Activated naive CD4-positive, alpha-beta T cell treated with anti-CD3 and anti-CD28 coated beads for 36 hours (primary cell): ENCODE results near the gene GASK1A. TPM values are rescaled to one million over a fixed set of nuclear protein-coding genes. Genes with fewer than 3 reads are reported as not detected.

ENCODE experiments used
- CTCF ChIA-PET: fragments of 350-600 bp; sonication (Branson Sonifier 250); formaldehyde crosslinking; loops from one replicate; lab custom pipeline; 2021; ENCODE audit warnings: antibody characterized with exemption; lab: Charles Lee
- DNase-seq: peaks from one replicate; pipeline ENCODE4 v3.0.0-alpha.2; 2020
- H3K27ac Mint-ChIP-seq: one replicate; pipeline ENCODE4 v1.8.0; 2021; ENCODE audit warnings: mild to moderate bottlenecking, mixed read lengths
- H3K27me3 Mint-ChIP-seq: one replicate; pipeline ENCODE4 v1.8.0; 2021; ENCODE audit warnings: low read depth, mixed read lengths
- H3K36me3 Mint-ChIP-seq: one replicate; pipeline ENCODE4 v1.8.0; 2021; ENCODE audit warnings: low read depth, mixed read lengths
- H3K4me1 Mint-ChIP-seq: one replicate; pipeline ENCODE4 v1.8.0; 2021; ENCODE audit warnings: low read depth, mixed read lengths
- H3K4me3 Mint-ChIP-seq: one replicate; pipeline ENCODE4 v1.8.0; 2021; ENCODE audit warnings: mild to moderate bottlenecking, moderate library complexity, mixed read lengths
- H3K9me3 Mint-ChIP-seq: one replicate; pipeline ENCODE4 v1.8.0; 2021; ENCODE audit warnings: mixed read lengths
- intact Hi-C: fragments of 100-400 bp; cut with micrococcal nuclease; formaldehyde crosslinking; loops from one replicate; pipeline ENCODE4 v1.15.1; 2023
- total RNA-seq, 2 experiments: library from RNA; stranded (reverse); gene quantifications; one replicate each; pipeline ENCODE4 v1.2.3, GENCODE V29; 2021

GASK1A gene
- total RNA-seq = not detected

DNA sequence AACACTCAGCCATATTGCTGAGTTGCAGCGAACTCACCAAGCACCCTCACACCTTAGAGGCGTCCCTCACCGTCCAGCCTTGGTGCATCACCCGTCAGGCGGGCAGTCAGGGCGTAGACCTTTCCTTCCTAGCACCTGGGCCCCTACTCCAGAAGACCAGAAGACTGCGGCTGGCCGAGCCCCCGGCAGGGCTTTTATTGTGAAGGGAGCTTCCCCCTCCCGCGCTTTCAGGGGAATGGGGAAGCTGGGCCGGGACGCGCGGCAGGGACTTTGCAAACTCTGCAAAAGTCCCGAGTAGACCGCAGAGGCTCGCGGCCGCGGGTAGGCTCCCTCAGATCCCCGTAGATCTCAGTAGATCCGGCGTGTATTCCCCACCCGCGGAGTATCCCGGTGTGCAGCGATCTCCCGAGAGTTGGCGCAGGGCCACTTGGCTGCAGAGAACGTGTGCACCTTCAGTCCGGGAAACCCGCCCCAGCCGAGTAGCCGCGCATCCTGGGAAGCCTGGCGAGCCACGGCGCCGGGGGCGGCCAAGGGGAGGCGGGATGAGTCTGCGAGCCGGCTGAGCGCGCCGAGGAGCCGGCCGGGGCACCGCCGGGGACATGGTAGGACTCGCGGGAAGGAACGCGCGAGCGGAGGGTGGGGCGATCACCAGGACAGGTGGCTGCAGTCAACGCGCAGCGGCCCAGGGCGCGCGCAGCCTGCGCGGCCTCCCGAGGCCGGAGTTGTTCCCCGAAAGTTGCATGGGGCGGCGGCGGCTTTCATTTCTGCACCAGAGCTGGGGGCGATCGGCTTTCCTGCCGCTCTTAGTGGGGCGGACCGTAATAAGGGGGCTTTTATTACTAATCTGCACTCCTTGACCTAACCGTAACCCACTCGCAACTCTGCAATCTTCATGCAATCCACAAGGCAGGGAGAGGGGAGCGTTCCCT is at the start of gene GASK1A:
Gene GASK1A, plus strand, starts transcription at position 268 of the 929 bp plus-strand sequence. Its CDS starts 332 bp downstream, at position 600.
- H3K36me3 Mint-ChIP-seq = no peaks in the 10 kb centered on the region
- peak within 1 kb of the TSS; percentile 63 for H3K4me3 Mint-ChIP-seq
- CTCF ChIA-PET = interaction anchor here (0.7 to 2.5 kb wide), 2 partner anchors 17 to 410 kb away, joined by 3 to 11 read pairs; no protein-coding TSS in a partner anchor
- H3K4me1 Mint-ChIP-seq = no peaks in the 10 kb centered on the region
- peaks cover 21% of the 10 kb centered on the region for H3K27me3 Mint-ChIP-seq
- intact Hi-C loops = no loop called here
- no peak within 1 kb of the TSS for H3K27ac Mint-ChIP-seq
- peak; percentile 34 for DNase-seq
- H3K9me3 Mint-ChIP-seq = peaks cover 10% of the 10 kb centered on the region

DNA sequence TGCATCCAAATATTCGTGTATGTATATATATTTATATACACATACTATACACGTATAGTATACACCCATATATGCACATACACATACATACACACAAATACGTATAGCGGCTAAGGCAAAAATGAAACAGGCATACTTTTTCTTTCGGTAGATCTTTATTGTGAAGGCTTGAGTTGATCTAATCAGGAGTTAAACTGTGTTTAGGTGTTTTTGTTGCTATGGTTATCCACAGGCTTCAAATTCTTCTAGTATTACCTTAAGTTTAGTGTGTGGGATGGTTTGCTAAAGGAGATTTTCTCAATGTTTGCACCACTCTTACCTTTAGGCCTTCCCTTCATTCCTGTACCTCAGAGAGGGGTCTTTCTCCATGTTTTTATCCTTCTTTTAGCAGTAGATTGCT is 45.0 kb upstream of the GASK1A start:
- Mint-ChIP-seq H3K27me3 (no peaks in the 10 kb centered on the region), H3K4me3 (no peak overlapping the region), H3K4me1 (peaks cover 22% of the 10 kb centered on the region), H3K36me3 (no peaks in the 10 kb centered on the region), H3K27ac (no peak overlapping the region), H3K9me3 (no peaks in the 10 kb centered on the region)
- DNase-seq = no peak
- intact Hi-C loops = no loop called here
- CTCF ChIA-PET = no interaction called here

DNA sequence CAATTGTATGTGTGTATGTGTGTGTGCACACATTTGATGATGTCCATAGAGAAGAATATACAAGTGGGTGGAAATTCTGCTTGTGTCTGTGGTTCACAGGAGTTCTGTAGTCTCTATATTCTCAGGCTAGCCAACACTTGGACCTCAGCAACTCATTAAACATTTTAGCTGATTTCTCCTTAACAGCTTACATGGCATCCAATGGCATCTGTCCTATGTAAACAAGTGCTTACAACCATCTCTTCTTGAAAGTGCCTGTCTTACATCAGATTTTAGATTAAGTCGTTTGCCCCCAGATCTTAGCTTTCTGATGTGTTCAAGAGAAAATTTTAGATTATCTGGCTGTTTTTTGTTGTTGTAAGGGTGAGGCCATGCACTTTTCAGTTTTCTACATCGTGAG is 44.2 kb upstream of the GASK1A start:
- H3K36me3 Mint-ChIP-seq = no peaks in the 10 kb centered on the region
- H3K27ac Mint-ChIP-seq = no peak overlapping the region
- no peaks in the 10 kb centered on the region for H3K27me3 Mint-ChIP-seq
- peaks cover 22% of the 10 kb centered on the region for H3K4me1 Mint-ChIP-seq
- no peak for DNase-seq
- CTCF ChIA-PET = no interaction called here
- H3K4me3 Mint-ChIP-seq = no peak overlapping the region
- intact Hi-C loops = no loop called here
- no peaks in the 10 kb centered on the region for H3K9me3 Mint-ChIP-seq

DNA sequence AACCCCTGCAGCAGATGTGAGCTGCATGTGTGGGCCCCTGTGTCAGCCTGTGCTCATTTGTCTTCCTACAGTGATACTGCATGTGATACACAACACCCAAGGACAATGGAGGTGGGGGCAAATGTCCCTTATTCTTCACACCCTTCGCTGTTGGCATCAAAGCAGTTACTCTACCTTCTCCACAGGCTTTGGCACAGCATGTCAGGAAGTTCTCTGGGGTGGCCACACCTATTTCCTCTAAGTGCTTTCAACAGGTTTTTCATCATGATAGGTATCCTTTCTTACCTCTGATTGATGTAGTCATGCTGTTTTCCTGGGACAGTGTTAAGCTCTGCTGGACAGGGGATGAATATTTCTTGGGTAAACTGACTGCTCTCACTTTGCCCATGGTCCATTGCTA is 43.6 kb upstream of the GASK1A start:
- DNase-seq = peak; percentile 6
- intact Hi-C loops = no loop called here
- Mint-ChIP-seq H3K4me3 (no peak overlapping the region), H3K9me3 (no peaks in the 10 kb centered on the region), H3K27me3 (no peaks in the 10 kb centered on the region), H3K4me1 (peaks cover 22% of the 10 kb centered on the region), H3K27ac (peak overlapping the region; percentile 27), H3K36me3 (no peaks in the 10 kb centered on the region)
- CTCF ChIA-PET = no interaction called here

DNA sequence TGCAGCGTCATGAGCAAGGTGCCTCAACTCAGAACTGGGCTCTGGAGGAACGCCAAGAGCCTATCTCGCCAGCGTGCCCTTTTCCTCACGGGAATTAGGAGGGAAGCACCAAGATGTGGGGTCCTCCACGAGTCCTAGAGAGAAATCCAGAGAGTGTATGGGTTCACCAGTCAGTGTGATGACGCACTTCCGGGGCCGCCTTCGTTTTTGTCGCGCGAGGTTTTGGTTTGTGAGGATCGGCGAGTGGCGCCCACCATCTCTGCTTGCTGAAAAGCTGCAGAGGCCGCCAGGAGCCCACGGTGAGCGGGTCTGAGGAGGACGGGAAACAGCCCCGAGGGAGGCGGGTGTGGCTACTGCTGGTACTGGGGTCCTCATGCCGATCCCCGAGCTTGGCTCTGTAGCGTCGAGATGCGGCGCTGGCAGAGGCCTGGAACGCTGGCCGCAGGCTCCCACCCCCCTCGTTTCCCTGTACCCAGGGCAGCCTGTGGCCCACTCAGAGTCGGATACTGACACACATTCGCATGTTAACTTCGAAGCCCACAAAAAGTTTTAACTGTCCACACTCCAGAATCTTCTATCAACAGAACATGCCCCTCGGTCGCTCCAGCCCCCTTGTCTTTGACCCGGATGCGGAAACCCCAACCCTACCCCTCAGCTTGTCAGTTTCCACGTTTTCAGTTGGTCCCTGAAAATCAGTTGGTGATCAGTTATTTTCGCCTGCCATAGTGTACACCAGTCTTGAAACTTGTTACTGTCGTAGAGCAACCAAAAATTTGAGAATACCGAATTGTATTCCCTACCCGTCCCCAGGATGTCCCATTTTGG is 42.7 kb upstream of the GASK1A start:
- Mint-ChIP-seq H3K9me3 (no peaks in the 10 kb centered on the region), H3K36me3 (no peaks in the 10 kb centered on the region), H3K27ac (no peak overlapping the region), H3K4me3 (no peak overlapping the region), H3K27me3 (no peaks in the 10 kb centered on the region), H3K4me1 (peaks cover 22% of the 10 kb centered on the region)
- intact Hi-C loops = no loop called here
- no peak for DNase-seq
- CTCF ChIA-PET = no interaction called here

DNA sequence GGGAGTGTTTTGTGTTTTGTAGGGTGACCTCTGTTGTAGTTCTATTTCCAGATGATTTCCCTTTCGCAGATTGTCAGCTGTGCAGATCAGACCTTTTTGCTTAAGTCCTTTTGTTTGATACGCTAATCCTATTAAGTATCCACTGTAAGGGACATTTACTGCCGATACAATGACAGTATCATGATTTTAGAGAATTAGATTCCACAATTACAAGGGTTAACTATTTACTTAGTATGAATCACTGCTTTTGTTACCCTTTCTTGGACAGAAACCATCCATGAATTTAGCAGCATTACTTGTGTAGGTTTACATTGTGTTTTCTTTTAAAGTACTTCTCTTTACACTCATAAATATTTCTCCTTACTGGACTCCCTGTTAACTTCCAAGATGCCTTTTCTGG is 41.8 kb upstream of the GASK1A start:
- Mint-ChIP-seq H3K27me3 (no peaks in the 10 kb centered on the region), H3K4me3 (no peak overlapping the region), H3K9me3 (no peaks in the 10 kb centered on the region), H3K36me3 (no peaks in the 10 kb centered on the region), H3K27ac (no peak overlapping the region), H3K4me1 (peaks cover 22% of the 10 kb centered on the region)
- no peak for DNase-seq
- CTCF ChIA-PET = no interaction called here
- intact Hi-C loops = no loop called here

DNA sequence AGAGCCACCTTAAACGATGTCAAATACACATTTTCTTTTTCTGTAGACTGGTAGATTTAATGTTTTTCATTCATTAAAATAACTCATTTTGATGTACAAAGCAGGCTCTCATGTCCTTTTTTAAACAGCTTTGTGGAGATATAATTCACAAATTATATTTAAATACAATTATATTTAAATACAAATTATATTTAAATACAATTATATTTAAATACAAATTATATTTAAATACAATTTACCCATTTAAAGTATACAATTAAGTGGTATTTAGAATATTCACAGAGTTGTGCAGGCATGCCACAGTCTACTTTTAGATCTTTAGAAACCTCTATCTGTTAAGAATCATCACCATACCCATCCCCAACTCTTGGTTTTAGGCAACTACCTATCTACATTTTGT is 36.4 kb upstream of the GASK1A start:
- Mint-ChIP-seq H3K36me3 (no peaks in the 10 kb centered on the region), H3K4me3 (no peak overlapping the region), H3K4me1 (no peaks in the 10 kb centered on the region), H3K27me3 (no peaks in the 10 kb centered on the region), H3K9me3 (no peaks in the 10 kb centered on the region), H3K27ac (no peak overlapping the region)
- CTCF ChIA-PET = interaction anchor here (1.3 kb wide), 1 partner anchor 20 kb away, joined by 6 read pairs; no protein-coding TSS in a partner anchor
- intact Hi-C loops = no loop called here
- no peak for DNase-seq

DNA sequence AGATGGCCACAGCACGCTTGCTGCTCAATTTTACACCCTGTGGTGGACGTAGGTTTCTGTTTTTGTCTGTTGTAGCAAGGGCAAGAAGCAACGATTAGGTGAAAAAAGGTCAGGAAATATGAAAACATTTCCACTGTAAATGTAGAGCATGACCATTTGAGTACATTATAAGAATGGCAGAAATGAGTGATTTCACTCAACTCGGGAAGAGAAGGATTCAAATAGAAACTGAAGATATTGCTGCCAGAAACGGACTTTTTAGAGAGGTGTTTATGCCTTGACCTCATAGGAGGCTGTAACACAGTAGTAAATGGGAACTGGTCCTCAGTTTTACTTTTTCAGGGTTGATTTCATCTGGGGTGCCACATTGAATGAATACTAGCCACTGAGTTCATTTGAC is 33.1 kb upstream of the GASK1A start:
- H3K9me3 Mint-ChIP-seq = no peaks in the 10 kb centered on the region
- no peak overlapping the region for H3K27ac Mint-ChIP-seq
- intact Hi-C loops = no loop called here
- CTCF ChIA-PET = interaction anchor here (2.1 kb wide), 1 partner anchor 15 kb away, joined by 7 read pairs; no protein-coding TSS in a partner anchor
- no peaks in the 10 kb centered on the region for H3K27me3 Mint-ChIP-seq
- no peaks in the 10 kb centered on the region for H3K36me3 Mint-ChIP-seq
- H3K4me1 Mint-ChIP-seq = no peaks in the 10 kb centered on the region
- no peak for DNase-seq
- H3K4me3 Mint-ChIP-seq = no peak overlapping the region

DNA sequence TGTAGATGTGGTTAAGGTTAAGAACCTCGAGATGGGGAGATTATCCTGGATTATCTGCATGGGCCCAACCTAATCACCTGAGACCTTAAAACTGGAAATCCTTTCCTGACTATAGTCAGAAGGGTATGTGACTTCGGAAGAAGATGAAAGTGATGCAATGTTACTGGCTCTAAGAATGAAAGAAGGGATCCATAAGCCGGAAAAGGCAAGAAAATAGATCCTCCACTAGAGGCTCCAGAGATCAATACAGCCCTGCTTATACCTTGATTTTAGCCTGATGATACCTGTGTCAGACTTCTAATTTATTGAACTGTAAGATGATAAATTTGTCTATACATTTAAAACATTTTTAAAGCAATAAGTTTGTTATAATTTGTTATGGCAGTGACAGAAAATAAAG is 21.5 kb upstream of the GASK1A start:
- no peak for DNase-seq
- Mint-ChIP-seq H3K36me3 (no peaks in the 10 kb centered on the region), H3K4me1 (peaks cover 2% of the 10 kb centered on the region), H3K27me3 (no peaks in the 10 kb centered on the region), H3K4me3 (no peak overlapping the region), H3K9me3 (peaks cover 4% of the 10 kb centered on the region), H3K27ac (no peak overlapping the region)
- CTCF ChIA-PET = no interaction called here
- intact Hi-C loops = no loop called here

DNA sequence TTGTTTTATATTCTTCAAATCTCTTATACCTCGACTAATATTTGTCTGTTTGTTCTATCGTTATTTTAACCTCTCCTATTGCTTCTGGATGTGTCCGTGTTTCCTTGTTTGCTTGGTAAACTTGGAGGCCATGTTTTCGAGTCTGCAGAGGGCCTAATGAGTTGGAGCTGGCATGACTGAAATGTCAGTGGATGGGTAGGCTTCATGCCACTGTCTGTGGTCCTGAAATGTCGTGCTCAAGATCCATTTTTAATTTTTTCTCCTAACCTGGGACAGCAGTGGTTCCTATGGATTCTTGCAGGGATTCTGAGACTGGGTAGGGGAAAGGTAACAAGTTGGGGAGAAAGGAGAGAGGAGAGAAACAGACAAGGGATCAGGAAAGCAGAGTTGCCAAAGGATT is 18.8 kb upstream of the GASK1A start:
- no peak for DNase-seq
- H3K4me1 Mint-ChIP-seq = peaks cover 17% of the 10 kb centered on the region
- no peak overlapping the region for H3K27ac Mint-ChIP-seq
- H3K27me3 Mint-ChIP-seq = no peaks in the 10 kb centered on the region
- no peaks in the 10 kb centered on the region for H3K9me3 Mint-ChIP-seq
- intact Hi-C loops = loop anchor here (2.0 to 5.0 kb wide), 4 partner anchors 111 to 1237 kb away; no protein-coding TSS in a partner anchor
- CTCF ChIA-PET = interaction anchor here (2.0 to 4.3 kb wide), 7 partner anchors 11 to 203 kb away, joined by 5 to 48 read pairs (median 16); no protein-coding TSS in a partner anchor
- H3K4me3 Mint-ChIP-seq = no peak overlapping the region
- H3K36me3 Mint-ChIP-seq = no peaks in the 10 kb centered on the region

DNA sequence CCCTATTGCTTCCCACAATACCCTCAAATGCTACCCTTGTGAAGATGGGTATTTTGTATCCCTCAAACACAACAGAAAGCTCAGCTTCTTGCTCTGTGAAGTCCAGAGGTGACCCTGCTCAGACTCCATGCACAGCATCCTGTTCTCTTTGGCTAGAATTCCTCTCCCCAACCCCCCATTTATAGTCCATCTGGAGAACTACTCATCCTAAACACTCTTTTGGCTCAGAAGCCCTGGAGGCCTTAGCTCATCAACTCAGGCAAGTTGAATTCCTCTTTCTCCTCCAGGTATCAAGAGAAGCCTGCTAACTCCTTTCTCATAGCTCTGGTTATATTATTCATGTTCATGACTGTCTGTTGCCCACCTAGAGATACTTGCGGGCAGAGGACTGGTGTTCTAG is 18.3 kb upstream of the GASK1A start:
- Mint-ChIP-seq H3K36me3 (no peaks in the 10 kb centered on the region), H3K9me3 (no peaks in the 10 kb centered on the region), H3K4me3 (no peak overlapping the region)

DNA sequence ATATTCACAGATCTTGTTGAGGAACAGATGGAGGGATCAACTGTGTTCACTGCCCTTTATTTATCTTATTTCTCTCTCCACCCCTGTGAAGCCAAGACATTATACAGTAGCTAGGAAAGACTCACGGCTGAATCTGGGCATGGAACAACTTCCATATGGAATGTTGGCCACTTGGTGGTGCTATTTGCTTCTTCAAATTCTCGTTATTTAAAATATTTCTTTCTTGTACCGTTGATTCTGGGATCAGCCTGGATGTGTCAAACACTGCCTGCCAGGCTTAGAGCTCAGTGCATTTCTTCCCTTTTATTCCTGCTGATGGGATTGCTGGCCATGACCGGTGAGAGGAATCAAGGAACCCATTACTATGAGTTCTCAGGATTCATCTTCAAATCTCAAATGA is 17.5 kb upstream of the GASK1A start:
- peak; percentile 50 for DNase-seq
- CTCF ChIA-PET = interaction anchor here (0.7 to 4.3 kb wide), 53 partner anchors 9 to 893 kb away, joined by 3 to 48 read pairs (median 5); partner anchors contain the start of genes GASK1A and POMGNT2
- Mint-ChIP-seq H3K36me3 (no peaks in the 10 kb centered on the region), H3K4me3 (no peak overlapping the region), H3K9me3 (no peaks in the 10 kb centered on the region), H3K27ac (no peak overlapping the region), H3K27me3 (no peaks in the 10 kb centered on the region), H3K4me1 (peaks cover 20% of the 10 kb centered on the region)
- intact Hi-C loops = loop anchor here (1.0 to 5.0 kb wide), 6 partner anchors 109 to 1236 kb away; no protein-coding TSS in a partner anchor

More for the DNA sequence above, 18.3 kb upstream of the GASK1A start:
- no peak overlapping the region for H3K27ac Mint-ChIP-seq
- H3K4me1 Mint-ChIP-seq = peaks cover 19% of the 10 kb centered on the region
- DNase-seq = no peak
- H3K27me3 Mint-ChIP-seq = no peaks in the 10 kb centered on the region
- CTCF ChIA-PET = interaction anchor here (0.8 to 4.3 kb wide), 18 partner anchors 10 to 585 kb away, joined by 3 to 48 read pairs (median 7); partner anchors contain the start of genes GASK1A and POMGNT2
- intact Hi-C loops = loop anchor here (1.0 to 5.0 kb wide), 6 partner anchors 110 to 1237 kb away; no protein-coding TSS in a partner anchor
